Fibroblast of the conjunctiva (primary cell): ENCODE data around the gene NPL.

Experiments used
- DNase-seq: peaks from one replicate; pipeline ENCODE4 v3.0.0-alpha.2; 2010; ENCODE audit warnings: low read depth

NPL gene

GRCh38 chr1:182778862-182779261, 10.7 kb upstream of the NPL start:
- no peak for DNase-seq

- no peak for DNase-seq
Measured at GRCh38 chr1:182779530-182779929, 10.0 kb upstream of the NPL start.

GRCh38 chr1:182781841-182782586, 7.6 kb upstream of the NPL start:
- peak; percentile 67 for DNase-seq

GRCh38 chr1:182782587-182782913, 7.0 kb upstream of the NPL start:
- DNase-seq, result no peak

GRCh38 chr1:182783068-182783467, 6.5 kb upstream of the NPL start:
- DNase-seq, result no peak

- no peak for DNase-seq
Measured at GRCh38 chr1:182784556-182785171, 4.9 kb upstream of the NPL start.

- no peak for DNase-seq
Measured at GRCh38 chr1:182785181-182785580, 4.4 kb upstream of the NPL start.

GRCh38 chr1:182786223-182786994, 3.2 kb upstream of the NPL start:
- DNase-seq, result peak; percentile 80

GRCh38 chr1:182786995-182787324, 2.6 kb upstream of the NPL start:
- DNase-seq, result no peak

GRCh38 chr1:182791281-182792179, 2.0 kb downstream of the NPL start:
- no peak for DNase-seq

- DNase-seq, result no peak
Measured at GRCh38 chr1:182794091-182794490, 4.5 kb downstream of the NPL start.

- DNase-seq, result no peak
Measured at GRCh38 chr1:182794676-182795201, 5.2 kb downstream of the NPL start.

- no peak for DNase-seq
Measured at GRCh38 chr1:182795563-182796228, 6.1 kb downstream of the NPL start.

- DNase-seq, result no peak
Measured at GRCh38 chr1:182802006-182802803, 12.6 kb downstream of the NPL start.

- DNase-seq, result no peak
Measured at GRCh38 chr1:182803846-182804245, 14.3 kb downstream of the NPL start.

- DNase-seq, result no peak
Measured at GRCh38 chr1:182806015-182806678, 16.6 kb downstream of the NPL start.

GRCh38 chr1:182807907-182808306, 18.3 kb downstream of the NPL start:
- no peak for DNase-seq

- no peak for DNase-seq
Measured at GRCh38 chr1:182809414-182809957, 19.9 kb downstream of the NPL start.

- no peak for DNase-seq
Measured at GRCh38 chr1:182811975-182812722, 22.6 kb downstream of the NPL start.
